ENCODE results near the gene MYOM1. TPM values are rescaled to one million over a fixed set of nuclear protein-coding genes. Genes with fewer than 3 reads are reported as not detected.

Gene MYOM1
- total RNA-seq: 10 to 100 TPM in 1 of 4 donors, 1 to 10 TPM in 3; 3.1 to 15.8 (median 9.0) TPM

DNA sequence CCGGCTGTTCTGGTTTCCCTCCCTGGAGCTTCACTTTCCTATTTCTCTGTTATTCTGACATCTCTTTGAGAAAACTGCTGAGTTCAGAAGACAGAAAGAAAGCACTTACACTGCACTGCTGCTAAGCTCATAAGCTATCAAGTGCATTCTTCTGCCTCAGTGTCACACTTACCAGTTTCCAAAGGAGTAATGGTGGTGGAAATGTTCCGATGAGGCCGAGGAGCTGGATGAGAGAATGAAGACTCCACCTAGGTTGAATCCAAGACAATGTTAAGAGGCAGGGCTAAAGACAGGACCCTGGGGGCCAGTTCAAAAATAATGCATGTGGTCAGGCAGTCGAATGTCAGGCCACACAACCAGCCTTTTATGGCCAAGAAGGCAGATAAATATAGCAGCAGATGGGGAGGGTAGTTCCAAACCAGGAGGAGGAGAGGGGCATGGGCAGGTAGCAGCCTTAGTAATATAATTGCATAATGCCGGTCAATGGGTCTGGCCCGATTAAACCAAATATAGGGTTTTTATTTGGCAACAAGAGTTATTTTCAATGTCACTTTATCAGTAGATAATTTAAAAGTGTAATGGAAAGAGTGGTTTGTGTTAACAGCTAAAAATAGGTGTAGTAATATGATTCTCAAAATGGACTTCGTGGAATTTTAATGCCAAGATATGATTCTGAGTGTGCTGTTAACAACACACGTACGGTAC lies at the start of gene MYOM1:
Gene MYOM1, minus strand, starts transcription at position 338 of the 705 bp plus-strand sequence. CDS start 4,745 bp downstream, outside the sequence.
- no peak for DNase-seq
- Histone ChIP-seq H3K4me1 (peaks cover 0 to 4% of the 10 kb centered on the region in 2 donors), H3K27me3 (no peaks in the 10 kb centered on the region), H3K4me3 (peak within 1 kb of the TSS; percentile 9 to 20), H3K27ac (peak within 1 kb of the TSS; percentile 67 to 77), H3K9me3 (no peaks in the 10 kb centered on the region), H3K36me3 (no peaks in the 10 kb centered on the region)
- intact Hi-C loops (cut with DNase I; ENCODE audit: low total_unique reads): no loop called here
- no peak for TF ChIP-seq POLR2A (IDR thresholded peaks at IDR 0.05)
- TF ChIP-seq, protein P1, sequence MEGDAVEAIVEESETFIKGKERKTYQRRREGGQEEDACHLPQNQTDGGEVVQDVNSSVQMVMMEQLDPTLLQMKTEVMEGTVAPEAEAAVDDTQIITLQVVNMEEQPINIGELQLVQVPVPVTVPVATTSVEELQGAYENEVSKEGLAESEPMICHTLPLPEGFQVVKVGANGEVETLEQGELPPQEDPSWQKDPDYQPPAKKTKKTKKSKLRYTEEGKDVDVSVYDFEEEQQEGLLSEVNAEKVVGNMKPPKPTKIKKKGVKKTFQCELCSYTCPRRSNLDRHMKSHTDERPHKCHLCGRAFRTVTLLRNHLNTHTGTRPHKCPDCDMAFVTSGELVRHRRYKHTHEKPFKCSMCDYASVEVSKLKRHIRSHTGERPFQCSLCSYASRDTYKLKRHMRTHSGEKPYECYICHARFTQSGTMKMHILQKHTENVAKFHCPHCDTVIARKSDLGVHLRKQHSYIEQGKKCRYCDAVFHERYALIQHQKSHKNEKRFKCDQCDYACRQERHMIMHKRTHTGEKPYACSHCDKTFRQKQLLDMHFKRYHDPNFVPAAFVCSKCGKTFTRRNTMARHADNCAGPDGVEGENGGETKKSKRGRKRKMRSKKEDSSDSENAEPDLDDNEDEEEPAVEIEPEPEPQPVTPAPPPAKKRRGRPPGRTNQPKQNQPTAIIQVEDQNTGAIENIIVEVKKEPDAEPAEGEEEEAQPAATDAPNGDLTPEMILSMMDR (IDR thresholded peaks at IDR 0.05): no peak

DNA sequence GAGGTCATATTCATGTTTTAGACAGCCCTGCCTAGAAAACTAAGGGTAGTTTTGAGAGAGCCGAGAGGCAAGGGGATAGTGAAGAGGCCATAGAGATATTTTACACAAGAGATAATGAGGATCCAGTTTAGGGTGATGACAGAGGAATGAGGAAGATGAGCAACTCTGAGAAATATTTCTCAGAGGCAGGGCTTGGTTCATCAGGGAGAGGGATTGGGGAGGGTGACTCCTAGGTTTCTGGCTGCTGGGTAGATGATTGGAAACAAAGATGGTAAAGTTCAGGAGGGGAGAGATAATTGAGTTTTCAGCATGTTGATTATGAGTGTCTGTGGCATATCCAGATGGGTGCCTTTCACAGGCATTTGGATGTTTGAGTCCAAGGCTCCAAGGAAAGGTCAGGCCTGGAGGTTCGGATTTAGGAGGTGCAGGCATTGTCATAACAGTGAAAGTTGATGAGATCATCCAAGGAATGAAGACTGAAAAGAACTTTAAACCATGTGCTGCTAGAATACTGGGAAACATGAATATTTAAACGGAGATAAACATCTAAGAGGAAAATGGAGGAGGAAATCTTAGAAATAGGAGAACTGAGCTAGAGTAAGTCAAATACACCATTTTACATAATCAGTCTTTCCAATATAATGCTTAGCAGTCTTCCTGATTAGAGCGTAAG lies 49.6 kb upstream of the MYOM1 start:
- intact Hi-C loops (cut with DNase I; ENCODE audit: low total_unique reads): no loop called here
- Histone ChIP-seq H3K27ac (no peak overlapping the region), H3K27me3 (no peaks in the 10 kb centered on the region), H3K4me1 (peaks cover 5 to 9% of the 10 kb centered on the region in 2 donors), H3K9me3 (no peaks in the 10 kb centered on the region), H3K36me3 (no peaks in the 10 kb centered on the region), H3K4me3 (no peak overlapping the region)
- no peak for DNase-seq
- TF ChIP-seq POLR2A (IDR thresholded peaks at IDR 0.05): no peak
- TF ChIP-seq, protein P1 (IDR thresholded peaks at IDR 0.05): no peak

DNA sequence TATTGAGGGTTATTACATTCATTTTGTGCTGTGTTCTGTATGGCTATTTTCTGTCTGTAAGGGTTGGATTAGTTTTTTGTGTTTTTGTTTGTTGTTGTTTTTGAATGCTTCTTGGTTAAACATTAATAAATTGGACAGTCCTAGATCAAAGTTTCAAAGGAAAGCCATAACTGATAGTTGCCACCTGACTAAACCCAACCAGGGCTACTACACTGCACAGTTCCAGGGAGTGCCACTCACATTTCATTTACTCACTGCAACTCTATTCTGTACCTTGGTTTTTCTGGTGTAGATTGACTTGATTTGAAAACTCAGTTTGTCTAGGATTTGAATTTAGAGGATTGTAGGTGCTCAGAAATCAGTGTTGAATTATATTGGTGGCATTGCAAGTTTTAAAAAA lies 48.5 kb upstream of the MYOM1 start:
- intact Hi-C loops (cut with DNase I; ENCODE audit: low total_unique reads): no loop called here

DNA sequence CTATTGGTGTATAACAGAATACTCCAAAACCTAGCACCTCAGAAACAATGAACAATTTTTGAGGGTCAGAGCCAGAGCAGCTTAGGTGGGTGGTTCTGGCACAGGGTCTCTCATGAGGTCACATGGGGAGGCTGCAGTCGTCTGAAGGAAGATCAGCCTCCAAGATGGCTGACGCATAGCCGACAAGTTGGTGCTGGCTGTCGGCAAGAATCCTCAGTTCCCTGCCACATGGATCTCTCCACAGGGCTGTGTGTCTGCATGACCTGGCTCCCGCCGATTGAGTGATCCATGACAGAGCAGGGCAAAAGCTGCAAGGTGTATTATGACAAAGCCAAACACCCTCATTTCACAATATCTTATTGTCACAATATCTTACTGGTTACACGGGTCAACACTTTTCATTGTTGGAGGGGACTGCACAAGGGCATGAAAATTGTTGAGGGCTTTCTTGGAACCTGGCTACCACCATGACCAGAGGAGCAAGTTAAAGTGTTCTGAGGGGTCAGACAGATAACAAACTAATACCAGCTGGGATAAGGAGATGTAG lies 46.4 kb upstream of the MYOM1 start:
- intact Hi-C loops (cut with DNase I; ENCODE audit: low total_unique reads): no loop called here
- H3K9me3 ChIP-seq: no peaks in the 10 kb centered on the region
- TF ChIP-seq POLR2A (IDR thresholded peaks at IDR 0.05): no peak
- TF ChIP-seq, protein P1 (IDR thresholded peaks at IDR 0.05): no peak
- no peaks in the 10 kb centered on the region for H3K27me3 ChIP-seq
- no peak overlapping the region for H3K4me3 ChIP-seq
- no peak for DNase-seq
- no peak overlapping the region for H3K27ac ChIP-seq
- no peaks in the 10 kb centered on the region for H3K36me3 ChIP-seq
- H3K4me1 ChIP-seq: peaks cover 9% of the 10 kb centered on the region in 2 donors

More for the DNA sequence above, 48.5 kb upstream of the MYOM1 start:
- Histone ChIP-seq H3K27ac (no peak overlapping the region), H3K4me1 (peaks cover 9% of the 10 kb centered on the region in 2 donors), H3K27me3 (no peaks in the 10 kb centered on the region), H3K9me3 (no peaks in the 10 kb centered on the region), H3K4me3 (no peak overlapping the region), H3K36me3 (no peaks in the 10 kb centered on the region)
- no peak for DNase-seq
- TF ChIP-seq POLR2A (IDR thresholded peaks at IDR 0.05): no peak
- TF ChIP-seq, protein P1 (IDR thresholded peaks at IDR 0.05): no peak

DNA sequence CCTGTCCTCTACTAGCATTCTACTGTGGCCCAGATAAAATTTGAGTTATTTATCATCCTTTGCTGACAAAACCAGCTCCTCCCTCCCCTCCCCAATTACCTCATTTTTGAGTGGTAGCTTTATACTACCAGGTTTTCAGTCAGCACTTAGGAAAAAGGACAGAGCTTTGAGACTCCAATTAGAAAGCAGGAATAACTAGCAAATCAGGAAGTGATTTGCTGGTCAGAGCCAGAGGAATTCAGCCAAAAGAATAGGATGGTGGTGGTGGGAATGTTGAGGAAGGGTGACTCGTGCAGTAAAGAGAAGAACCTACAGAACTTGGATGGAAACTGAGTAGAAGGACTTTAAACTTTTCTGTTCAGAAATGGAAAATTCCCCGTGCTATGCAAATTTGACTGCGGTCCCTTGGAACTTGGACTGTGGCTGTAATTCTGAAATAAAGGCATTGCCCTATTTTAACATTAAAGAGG lies 45.8 kb upstream of the MYOM1 start:
- intact Hi-C loops (cut with DNase I; ENCODE audit: low total_unique reads): no loop called here
- H3K4me3 ChIP-seq: no peak overlapping the region
- TF ChIP-seq, protein P1 (IDR thresholded peaks at IDR 0.05): no peak
- TF ChIP-seq POLR2A (IDR thresholded peaks at IDR 0.05): no peak

More for the DNA sequence above, 45.8 kb upstream of the MYOM1 start:
- H3K4me1 ChIP-seq: peaks cover 9% of the 10 kb centered on the region in 2 donors
- no peak overlapping the region for H3K27ac ChIP-seq
- H3K9me3 ChIP-seq: no peaks in the 10 kb centered on the region
- H3K36me3 ChIP-seq: no peaks in the 10 kb centered on the region
- H3K27me3 ChIP-seq: no peaks in the 10 kb centered on the region
- no peak for DNase-seq

All from uterus (tissue), 4 donors.